Aorta (tissue), 5 donors: ENCODE data around the gene LRRC4B. TPM values are rescaled to one million over a fixed set of nuclear protein-coding genes. Genes with fewer than 3 reads are reported as not detected.
"Not testable (repeated sequence)": the region's sequence is repeated elsewhere in the genome, so short reads cannot be mapped to it uniquely, and the experiment has no call there.

Experiments used
- ATAC-seq: fragments of 200-7000 bp; cut with Tn5 transposase; one replicate; pipeline ENCODE4 v1.9.1; 2022; ENCODE audit warnings: moderate library complexity; ENCODE audit not compliant: low FRiP score
- DNase-seq, 2 donors: peaks; one replicate each; pipeline ENCODE4 v3.0.0-alpha.2; 2020
- H3K27ac ChIP-seq, 2 donors: one replicate each; pipeline ENCODE4 v1.5.1; 2013; ENCODE audit warnings: low read length in 2 of 2, mild to moderate bottlenecking in 2 of 2, moderate library complexity in 2 of 2, control low read depth in 1 of 2, inconsistent platforms in 1 of 2, low read depth in 1 of 2
- H3K27me3 ChIP-seq, 2 donors: one replicate each; pipeline ENCODE4 v1.6.1; 2013; ENCODE audit warnings: control low read depth in 1 of 2, low read length in 1 of 2, mild to moderate bottlenecking in 1 of 2, moderate library complexity in 1 of 2; ENCODE audit not compliant: insufficient read depth in 2 of 2, control insufficient read depth in 1 of 2
- H3K36me3 ChIP-seq, 2 donors: one replicate each; pipeline ENCODE4 v1.6.1; 2013; ENCODE audit warnings: control low read depth in 1 of 2, low read length in 1 of 2, mild to moderate bottlenecking in 1 of 2; ENCODE audit not compliant: insufficient read depth in 2 of 2, control insufficient read depth in 1 of 2
- H3K4me1 ChIP-seq, 2 donors: one replicate each; pipeline ENCODE4 v1.6.1; 2013; ENCODE audit warnings: low read length in 2 of 2, control low read depth in 1 of 2, mild to moderate bottlenecking in 1 of 2, moderate library complexity in 1 of 2; ENCODE audit not compliant: insufficient read depth in 2 of 2, control insufficient read depth in 1 of 2
- H3K4me3 ChIP-seq, 2 donors: one replicate each; pipeline ENCODE4 v1.5.1; 2013; ENCODE audit warnings: low read length in 2 of 2, control low read depth in 1 of 2, mild to moderate bottlenecking in 1 of 2
- H3K9me3 ChIP-seq: one replicate; pipeline ENCODE4 v1.6.1; 2013; ENCODE audit warnings: mild to moderate bottlenecking, low read length; ENCODE audit not compliant: control insufficient read depth
- WGBS, 2 donors: extraction: QIAGEN DNeasy Blood & Tissue Kit; methylation state at CpG; one replicate each; pipeline ENCODE4 v1.1.7; 2013; 5-methylcytosine and 5-hydroxymethylcytosine counted together
- intact Hi-C, 2 donors: fragments of 100-400 bp; cut with DNase I; formaldehyde crosslinking; loops; one replicate each; pipeline versions ENCODE4 v1.14.2 to v1.15.0; 2022
- polyA plus RNA-seq, 2 donors: library from polyadenylated mRNA; stranded (reverse); fragments of 200-250 nt; gene quantifications; one replicate each; pipeline ENCODE4 v1.2.3, GENCODE V29; 2013
- total RNA-seq, 2 donors: library from RNA; stranded (reverse); fragmentation: NEBNext Ultra II Directional; extraction: Animal tissue kit (Norgen Biotek cat#: 25700); gene quantifications; one replicate each; pipeline ENCODE4 v1.2.1, GENCODE V29; 2021
- donor health status: healthy with polysubstance abuse.
- donor health status: Bipolar disorder and iron deficiency.
- donor health status: DM: no; HTN: no; CAD: no.
- donor health status: DM: no; HTN: no; CAD: no.
- donor health status: DM: yes; HTN: yes; CAD: no.

The LRRC4B gene
- total and polyA plus RNA-seq, 4 donors = 0.63 to 12.2 (median 3.7) TPM

DNA sequence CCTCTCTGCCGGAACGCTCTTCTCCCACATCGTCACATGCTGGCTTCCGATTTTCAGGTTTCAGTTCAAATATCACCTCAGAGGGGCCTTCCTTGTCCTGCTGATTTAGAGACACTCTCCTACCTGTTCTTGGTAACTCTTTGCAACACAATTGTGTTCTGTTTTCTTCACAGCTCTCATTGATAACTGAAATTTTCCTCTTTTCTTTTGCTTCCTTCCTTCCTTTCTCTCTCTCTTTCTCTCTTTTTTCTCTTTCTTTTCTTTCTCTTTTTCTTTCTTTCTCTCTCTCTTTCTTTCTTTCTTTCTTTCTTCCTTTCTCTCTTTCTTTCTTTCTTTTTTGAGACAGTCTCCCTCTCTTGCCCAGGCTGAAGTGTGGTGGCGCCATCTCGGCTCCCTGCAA lies 12.0 kb upstream of the LRRC4B start:
- H3K27ac ChIP-seq = no peak overlapping the region
- no peaks in the 10 kb centered on the region for H3K9me3 ChIP-seq
- WGBS, 2 donors = 93 to 96% methylated on average over 6 of the region's 6 CpGs
- H3K36me3 ChIP-seq = no peaks in the 10 kb centered on the region
- H3K27me3 ChIP-seq = no peaks in the 10 kb centered on the region
- H3K4me1 ChIP-seq = no peaks in the 10 kb centered on the region
- intact Hi-C loops = no loop called here
- no peak overlapping the region for H3K4me3 ChIP-seq
- DNase-seq (no peak), ATAC-seq (no peak)

DNA sequence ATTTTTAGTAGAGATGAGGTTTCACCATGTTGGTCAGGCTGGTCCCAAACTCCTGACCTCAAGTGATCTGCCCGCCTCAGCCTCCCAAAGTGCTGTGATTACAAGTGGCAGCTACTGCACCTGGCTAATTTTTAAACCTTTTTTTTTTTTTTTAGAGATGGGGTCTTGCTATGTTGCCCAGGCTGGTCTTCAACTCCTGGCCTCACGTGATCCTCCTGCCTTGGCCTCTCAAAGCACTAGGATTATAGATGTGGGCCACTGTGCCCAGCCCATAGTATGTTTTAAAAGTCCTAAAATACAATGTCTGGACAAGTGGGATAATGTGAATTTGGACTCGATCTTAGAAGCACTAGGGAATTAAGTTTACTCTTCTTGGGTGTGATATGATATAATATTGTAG lies 8.5 kb upstream of the LRRC4B start:
- ATAC-seq, H3K27ac ChIP-seq, H3K4me1 ChIP-seq, H3K36me3 ChIP-seq, H3K9me3 ChIP-seq, H3K27me3 ChIP-seq, DNase-seq, intact Hi-C loops, H3K4me3 ChIP-seq: not testable (repeated sequence)
- 72% methylated on average over 3 of the region's 3 CpGs; no CpG with 5 or more reads in 1 of the 2 donors for WGBS, 2 donors

DNA sequence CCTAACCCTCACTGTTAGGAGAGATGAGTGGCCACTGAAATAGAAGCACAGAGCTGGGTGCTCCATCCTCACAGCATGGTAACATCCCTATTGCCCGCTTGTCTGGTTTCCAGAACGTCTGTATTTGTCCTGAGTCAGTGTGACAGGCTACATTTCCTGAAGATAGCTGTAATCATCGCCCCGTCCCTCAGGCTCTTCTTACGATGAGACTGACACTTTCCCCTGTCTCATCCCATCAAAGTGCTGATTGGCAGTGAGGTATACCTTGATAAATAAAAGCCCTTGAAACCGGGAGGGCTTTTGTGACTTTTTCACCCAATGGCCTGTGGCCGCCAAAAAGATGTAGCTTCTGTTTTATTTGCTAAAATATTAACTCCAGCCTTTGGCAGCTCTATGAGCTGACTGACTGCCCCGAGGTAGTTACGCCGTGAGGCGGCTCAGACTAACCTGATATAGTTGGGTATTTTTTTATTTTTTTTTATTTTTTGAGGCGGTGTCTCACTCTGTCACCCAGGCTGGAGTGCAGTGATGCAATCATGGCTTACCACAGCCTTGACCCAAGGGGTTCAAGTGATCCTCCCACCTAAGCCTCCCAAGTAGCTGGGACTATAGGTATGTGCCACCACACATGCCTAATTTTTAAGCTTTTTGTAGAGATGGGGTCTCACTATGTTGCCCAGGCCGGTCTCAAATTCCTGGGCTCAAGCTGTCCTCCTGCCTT lies 5.7 kb upstream of the LRRC4B start:
- Histone ChIP-seq H3K36me3 (no peaks in the 10 kb centered on the region), H3K9me3 (no peaks in the 10 kb centered on the region), H3K4me3 (no peak overlapping the region), H3K4me1 (no peaks in the 10 kb centered on the region), H3K27ac (no peak overlapping the region), H3K27me3 (no peaks in the 10 kb centered on the region)
- no peak for ATAC-seq
- intact Hi-C loops = no loop called here
- DNase-seq = peak in 1 of 2 donors; percentile 40
- WGBS, 2 donors = 75 to 77% methylated on average over 13 of the region's 13 CpGs

DNA sequence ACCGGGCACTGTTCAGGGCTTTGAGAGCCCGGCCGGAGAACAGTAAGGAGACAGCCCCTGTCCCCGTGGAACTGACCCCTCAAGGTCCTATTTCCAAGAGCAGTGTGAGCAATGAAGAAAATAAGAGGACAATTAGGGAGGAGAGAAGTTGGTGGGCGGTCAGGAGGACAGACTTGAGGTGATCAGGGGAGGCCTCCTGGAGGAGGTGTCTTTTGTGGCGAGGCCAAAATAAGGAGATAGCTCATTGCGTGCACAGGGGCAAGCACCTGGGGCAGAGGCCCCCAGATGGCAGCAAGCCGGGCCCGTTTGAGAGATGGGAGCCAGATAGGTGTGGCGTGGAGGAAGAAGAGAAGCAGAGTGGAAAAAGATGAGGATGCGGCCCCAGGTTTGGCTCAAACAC lies 2.8 kb upstream of the LRRC4B start:
- 74 to 81% methylated on average over 11 of the region's 11 CpGs for WGBS, 2 donors
- intact Hi-C loops = no loop called here
- Histone ChIP-seq H3K4me1 (no peaks in the 10 kb centered on the region), H3K36me3 (no peaks in the 10 kb centered on the region), H3K9me3 (no peaks in the 10 kb centered on the region), H3K4me3 (no peak overlapping the region), H3K27ac (no peak overlapping the region), H3K27me3 (no peaks in the 10 kb centered on the region)
- DNase-seq (no peak), ATAC-seq (no peak)

DNA sequence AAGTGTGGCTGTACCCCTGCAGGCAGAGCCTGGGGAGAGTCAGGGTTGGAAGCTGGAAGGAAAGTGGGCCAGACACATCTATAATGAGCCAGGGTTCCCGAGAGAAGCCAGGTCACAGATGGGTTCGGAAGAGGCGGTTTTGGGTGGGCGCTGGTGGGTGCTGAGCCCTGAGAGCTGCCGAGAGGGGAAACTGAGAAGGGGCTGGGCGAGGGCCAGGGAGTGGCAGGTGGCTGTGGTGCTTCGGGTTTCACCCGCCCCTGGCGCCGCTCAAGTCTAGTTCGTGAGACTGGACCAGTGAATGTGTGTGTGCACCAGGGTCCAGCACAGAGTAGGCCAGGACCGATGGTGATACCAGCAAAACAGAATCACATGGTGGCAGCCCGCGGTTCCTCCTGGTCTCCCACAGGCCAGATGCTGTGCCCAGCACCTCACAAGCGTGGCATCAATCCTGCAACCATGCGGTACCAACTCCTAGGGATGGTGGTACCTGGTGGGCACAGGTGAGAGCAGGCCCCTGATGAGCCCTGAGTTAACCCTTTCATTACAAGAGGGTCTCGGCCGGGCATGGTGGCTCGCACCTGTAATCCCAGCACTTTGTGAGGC lies 1.8 kb upstream of the LRRC4B start:
- ATAC-seq (no peak), DNase-seq (no peak)
- 76 to 83% methylated on average over 19 of the region's 19 CpGs for WGBS, 2 donors
- Histone ChIP-seq H3K4me3 (no peak overlapping the region), H3K27me3 (no peaks in the 10 kb centered on the region), H3K9me3 (no peaks in the 10 kb centered on the region), H3K27ac (no peak overlapping the region), H3K4me1 (no peaks in the 10 kb centered on the region), H3K36me3 (no peaks in the 10 kb centered on the region)
- intact Hi-C loops = no loop called here

DNA sequence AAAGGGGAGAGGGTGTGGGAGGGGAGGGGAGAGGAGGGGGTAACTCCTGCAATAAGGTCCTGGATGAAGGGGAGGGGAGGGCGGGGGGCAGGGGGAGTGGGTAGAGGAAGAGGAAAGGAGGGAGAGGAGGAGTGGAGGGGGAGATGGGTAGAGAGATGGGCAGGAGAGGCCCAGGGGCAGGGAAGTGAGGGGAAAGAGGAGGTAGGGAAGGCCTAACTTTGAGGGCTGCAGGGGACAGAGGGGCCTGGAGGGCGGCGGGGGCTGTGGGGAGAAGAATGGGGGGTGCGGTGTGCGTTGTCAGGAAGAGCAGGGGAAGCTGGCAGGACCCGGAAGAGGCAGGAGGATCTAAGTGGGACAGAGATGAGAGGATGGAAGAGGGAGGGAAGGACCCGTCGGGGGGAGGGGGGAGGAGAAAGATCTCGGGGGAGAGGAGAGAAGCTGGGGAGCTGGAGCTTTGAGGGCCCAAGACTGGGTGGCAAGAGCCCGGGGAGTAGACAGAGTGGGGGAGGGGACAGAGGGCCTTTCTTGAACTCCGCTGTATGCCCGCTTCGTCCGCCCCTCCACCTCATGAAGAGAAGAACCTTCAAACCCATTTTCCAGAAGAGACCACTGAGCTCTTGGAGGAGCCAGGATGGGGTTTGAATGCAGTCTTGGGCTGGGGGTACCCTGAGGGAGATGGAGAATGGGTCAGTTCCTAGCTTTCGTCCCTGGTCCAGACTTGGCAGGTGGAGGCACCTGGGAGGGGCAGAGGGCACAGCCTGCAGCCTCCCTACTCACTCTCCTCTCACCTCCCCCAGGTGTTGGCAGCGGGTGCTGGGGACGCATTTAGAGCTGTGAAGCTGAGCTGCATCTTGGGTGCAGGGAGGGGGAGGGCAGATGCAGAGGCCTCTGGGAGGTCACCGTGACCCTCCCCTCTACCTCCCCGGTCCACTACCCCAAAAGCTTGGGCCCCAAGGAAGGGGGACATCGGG lies 778 bp upstream of the LRRC4B start:
- H3K4me3 ChIP-seq = no peak overlapping the region
- H3K4me1 ChIP-seq = no peaks in the 10 kb centered on the region
- no peak for ATAC-seq
- intact Hi-C loops = no loop called here
- DNase-seq = no peak
- H3K27me3 ChIP-seq = no peaks in the 10 kb centered on the region
- no peak overlapping the region for H3K27ac ChIP-seq
- no peaks in the 10 kb centered on the region for H3K36me3 ChIP-seq
- no peaks in the 10 kb centered on the region for H3K9me3 ChIP-seq
- WGBS, 2 donors = 42 to 46% methylated on average over 19 to 20 of the region's 20 CpGs

DNA sequence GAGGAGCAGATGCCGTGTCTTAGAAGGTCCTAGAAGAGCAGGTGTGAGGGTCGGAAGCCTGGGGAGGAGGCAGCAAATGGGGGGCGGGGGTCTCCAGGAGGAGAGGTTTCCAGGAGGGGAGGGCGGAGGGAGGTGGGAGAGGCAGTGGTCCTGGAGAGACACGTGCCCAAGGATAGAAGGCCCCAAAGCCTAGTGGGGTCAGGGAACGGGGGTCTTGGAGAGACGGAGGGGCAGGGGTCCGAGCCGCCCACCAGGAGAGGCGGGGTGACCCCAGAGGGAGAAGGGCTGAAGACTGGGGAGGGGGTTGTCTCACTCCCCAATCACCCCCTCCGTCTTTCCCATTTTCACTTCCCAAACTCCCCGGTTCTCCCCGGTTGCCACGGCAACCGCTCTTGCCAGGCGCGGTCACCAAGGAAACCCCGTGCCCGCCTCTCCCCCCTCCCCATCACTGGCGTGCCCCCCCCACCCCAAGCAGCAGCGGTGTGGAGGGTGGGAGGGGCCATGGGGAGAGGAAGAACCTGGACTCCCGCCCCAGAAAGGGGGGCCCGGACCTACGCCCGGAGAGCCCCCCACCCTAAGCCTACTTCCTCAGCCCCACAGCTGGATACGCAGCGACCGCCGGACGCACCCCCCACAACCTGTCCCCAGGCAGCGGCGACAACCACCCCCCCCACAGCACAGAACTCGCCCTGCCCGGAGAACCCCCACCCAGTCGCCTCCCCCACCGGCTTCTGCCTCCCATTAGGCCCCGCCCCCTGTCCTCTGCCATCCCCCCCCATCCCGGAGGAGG lies 988 bp downstream of the LRRC4B start:
- Histone ChIP-seq H3K36me3 (no peaks in the 10 kb centered on the region), H3K27me3 (no peaks in the 10 kb centered on the region), H3K4me1 (no peaks in the 10 kb centered on the region), H3K27ac (no peak overlapping the region), H3K9me3 (no peaks in the 10 kb centered on the region), H3K4me3 (no peak overlapping the region)
- DNase-seq (no peak), ATAC-seq (no peak)
- WGBS, 2 donors = 2% methylated on average over 14 to 38 of the region's 38 CpGs
- intact Hi-C loops = no loop called here
